Esophagus squamous epithelium (tissue), 5 donors: ENCODE results near the gene C11orf65. TPM values are rescaled to one million over a fixed set of nuclear protein-coding genes. Genes with fewer than 3 reads are reported as not detected.
A peak's percentile ranks its signal among the peaks of the same experiment; 100 is the strongest.

Experiments
- DNase-seq: peaks from one replicate; lab custom pipeline; 2025; lab: John Stamatoyannopoulos, UW
- H3K27ac ChIP-seq, 4 donors: fragments of 200-600 bp; sonication (generic); one replicate each; pipeline ENCODE4 v1.5.1; 2016 to 2019; ENCODE audit warnings: mild to moderate bottlenecking in 1 of 4
- H3K27me3 ChIP-seq, 4 donors: fragments of 200-600 bp; sonication (generic); 1 replicate in 3 of 4; 2 replicates in 1 of 4; pipeline versions ENCODE4 v1.5.1 to v1.6.0; 2017 to 2021; ENCODE audit warnings: antibody characterized with exemption in 1 of 4
- H3K36me3 ChIP-seq, 3 donors: fragments of 200-600 bp; sonication (generic); one replicate each; pipeline ENCODE4 v1.5.1; 2016 to 2019
- H3K4me1 ChIP-seq, 3 donors: fragments of 200-600 bp; sonication (generic); one replicate each; pipeline ENCODE4 v1.5.1; 2017 to 2019
- H3K4me3 ChIP-seq, 4 donors: fragments of 200-600 bp; sonication (generic); 1 replicate in 3 of 4; 2 replicates in 1 of 4; pipeline ENCODE4 v1.5.1; 2016 to 2019; ENCODE audit warnings: mild to moderate bottlenecking in 2 of 4, moderate library complexity in 1 of 4
- H3K9me3 ChIP-seq, 3 donors: fragments of 200-600 bp; sonication (generic); one replicate each; pipeline ENCODE4 v1.5.1; 2016 to 2019
- POLR2A ChIP-seq, 4 donors: fragments of 450-650 bp; IDR thresholded peaks; one replicate each; pipeline ENCODE4 v1.6.1; 2017; ENCODE audit warnings: antibody characterized with exemption in 4 of 4, mild to moderate bottlenecking in 4 of 4, moderate library complexity in 3 of 4
- WGBS, 2 donors: methylation state at CpG; one replicate each; pipeline ENCODE4 v1.1.5; 2018; 5-methylcytosine and 5-hydroxymethylcytosine counted together
- intact Hi-C: fragments of 100-400 bp; cut with DNase I; formaldehyde crosslinking; loops from one replicate; pipeline ENCODE4 v1.15.0; 2022
- total RNA-seq, 4 donors: library from RNA; depleted of rRNA; stranded (reverse); fragments of >200 nt; gene quantifications; one replicate each; pipeline ENCODE4 v1.1.0, GENCODE V29; 2016
- TF ChIP-seq, protein P1 (sequence below), 6 experiments: fragments of 450-650 bp in 4 of 6; fragments of 200-600 bp in 2 of 6; sonication (generic) in 2 of 6; IDR thresholded peaks; one replicate each; pipeline ENCODE4 v1.5.1; 2016 to 2019; ENCODE audit warnings: antibody characterized with exemption in 6 of 6, mild to moderate bottlenecking in 4 of 6, moderate library complexity in 4 of 6
- donor health status: DM: yes; HTN: yes; CAD: no.

C11orf65 gene
- total RNA-seq, 4 donors from 2014 or later = 0.09 to 2.7 (median 0.95) TPM; not detected in 1

DNA sequence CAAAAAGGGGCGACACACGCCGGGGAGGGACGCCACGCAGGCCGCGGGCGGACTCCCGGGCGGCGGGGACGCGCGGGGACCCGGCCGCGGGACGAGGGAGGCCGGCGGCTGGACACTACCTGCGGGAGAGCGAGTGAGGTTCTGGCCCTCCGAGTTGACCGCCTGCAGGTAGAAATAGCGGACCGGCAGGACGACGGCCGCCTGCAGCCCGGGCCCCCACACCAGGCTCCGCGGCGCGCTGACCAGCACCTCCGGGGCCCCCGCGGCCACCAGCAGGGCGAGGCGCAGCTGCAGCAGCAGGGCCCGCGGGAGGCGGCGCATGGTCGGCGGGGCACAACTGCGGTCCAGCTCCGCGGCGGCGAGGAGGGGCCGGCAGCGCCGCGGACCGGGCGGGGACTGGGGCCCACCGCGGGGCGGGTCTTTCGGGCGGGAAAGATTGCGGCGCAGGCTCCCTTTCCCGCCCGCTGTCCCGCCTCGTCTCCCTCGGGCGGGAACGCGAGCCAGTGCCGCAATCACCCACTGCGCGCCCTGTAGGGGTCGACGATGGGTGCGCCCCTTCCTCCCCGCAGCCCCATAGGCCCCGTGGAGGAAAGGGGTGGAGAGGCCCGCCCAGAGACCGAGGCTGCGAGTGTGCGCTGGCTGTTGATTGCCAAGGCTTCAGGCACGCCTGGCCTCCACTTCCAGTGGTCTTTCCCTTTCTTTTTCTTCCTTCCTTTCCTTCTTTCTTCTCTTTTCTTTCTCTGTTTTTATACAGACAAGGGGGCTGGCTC is 30.9 kb upstream of the C11orf65 start, which contains the start of gene POGLUT3:
POGLUT3 (minus strand) TSS at position 339 of the 770 bp plus-strand sequence; CDS start at position 321, 18 bp downstream.
- Histone ChIP-seq H3K9me3 (no peaks in the 10 kb centered on the region), H3K4me1 (peaks cover 36 to 80% (median 38%) of the 10 kb centered on the region in 3 donors), H3K36me3 (no peaks in the 10 kb centered on the region), H3K4me3 (peak within 1 kb of the TSS; percentile 67 to 82 (median 74)), H3K27ac (peak within 1 kb of the TSS; percentile 95 to 99 (median 98)), H3K27me3 (no peaks in the 10 kb centered on the region)
- intact Hi-C loops = no loop called here
- WGBS, 2 donors = 0 to 1% methylated on average over 1 to 10 of the region's 84 CpGs
- DNase-seq = no peak
- TF ChIP-seq, protein P1, sequence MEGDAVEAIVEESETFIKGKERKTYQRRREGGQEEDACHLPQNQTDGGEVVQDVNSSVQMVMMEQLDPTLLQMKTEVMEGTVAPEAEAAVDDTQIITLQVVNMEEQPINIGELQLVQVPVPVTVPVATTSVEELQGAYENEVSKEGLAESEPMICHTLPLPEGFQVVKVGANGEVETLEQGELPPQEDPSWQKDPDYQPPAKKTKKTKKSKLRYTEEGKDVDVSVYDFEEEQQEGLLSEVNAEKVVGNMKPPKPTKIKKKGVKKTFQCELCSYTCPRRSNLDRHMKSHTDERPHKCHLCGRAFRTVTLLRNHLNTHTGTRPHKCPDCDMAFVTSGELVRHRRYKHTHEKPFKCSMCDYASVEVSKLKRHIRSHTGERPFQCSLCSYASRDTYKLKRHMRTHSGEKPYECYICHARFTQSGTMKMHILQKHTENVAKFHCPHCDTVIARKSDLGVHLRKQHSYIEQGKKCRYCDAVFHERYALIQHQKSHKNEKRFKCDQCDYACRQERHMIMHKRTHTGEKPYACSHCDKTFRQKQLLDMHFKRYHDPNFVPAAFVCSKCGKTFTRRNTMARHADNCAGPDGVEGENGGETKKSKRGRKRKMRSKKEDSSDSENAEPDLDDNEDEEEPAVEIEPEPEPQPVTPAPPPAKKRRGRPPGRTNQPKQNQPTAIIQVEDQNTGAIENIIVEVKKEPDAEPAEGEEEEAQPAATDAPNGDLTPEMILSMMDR (IDR thresholded peaks at IDR 0.05) = peak in 1 of 6 experiments; percentile 13
- TF ChIP-seq POLR2A (IDR thresholded peaks at IDR 0.05) = peak in 1 of 4 donors; percentile 17

DNA sequence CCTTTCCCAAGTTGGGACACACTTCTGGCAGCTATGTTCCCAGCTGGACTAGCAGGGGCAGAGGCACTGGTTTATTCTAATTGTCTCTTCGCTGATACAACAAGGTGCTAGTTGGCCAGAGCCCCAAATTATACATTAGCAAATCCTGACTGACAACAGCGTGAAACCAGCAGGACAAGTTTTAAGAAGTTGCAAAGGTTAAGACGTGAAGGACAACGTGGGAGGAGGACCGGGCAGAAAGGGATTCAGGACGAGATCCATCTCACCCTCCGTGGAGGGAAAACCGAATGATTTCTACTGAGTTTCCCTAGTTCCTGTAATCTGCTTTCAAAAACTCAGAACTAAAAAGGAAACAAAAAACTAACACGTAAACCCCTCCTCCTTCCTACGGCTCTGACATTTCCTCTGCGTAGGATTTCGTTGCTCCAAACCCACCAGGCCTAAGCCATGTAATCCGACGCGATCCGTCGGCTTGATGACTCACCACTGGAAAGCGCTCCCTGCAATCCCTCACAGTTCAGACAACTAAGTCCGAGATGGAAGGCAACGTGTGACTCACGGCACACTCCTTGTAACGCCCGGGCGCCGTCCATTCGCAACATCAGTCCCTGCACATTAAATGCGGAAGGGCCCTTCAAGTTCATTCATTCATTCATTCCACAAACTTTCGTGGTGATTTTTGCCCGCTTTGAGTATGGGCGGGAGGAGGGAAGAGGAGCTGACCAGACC is 30.2 kb upstream of the C11orf65 start:
- Histone ChIP-seq H3K36me3 (no peaks in the 10 kb centered on the region), H3K9me3 (no peaks in the 10 kb centered on the region), H3K4me3 (peak overlapping the region; percentile 67 to 82 (median 74)), H3K27me3 (no peaks in the 10 kb centered on the region), H3K4me1 (peaks cover 36 to 80% (median 38%) of the 10 kb centered on the region in 3 donors), H3K27ac (peak overlapping the region; percentile 95 to 99 (median 98))
- TF ChIP-seq, protein P1 (IDR thresholded peaks at IDR 0.05) = no peak
- peak in 2 of 4 donors; percentile 57 to 73 for TF ChIP-seq POLR2A (IDR thresholded peaks at IDR 0.05)
- intact Hi-C loops = no loop called here
- peak; percentile 20 for DNase-seq
- WGBS, 2 donors = 0 to 1% methylated on average over 25 to 29 of the region's 30 CpGs

DNA sequence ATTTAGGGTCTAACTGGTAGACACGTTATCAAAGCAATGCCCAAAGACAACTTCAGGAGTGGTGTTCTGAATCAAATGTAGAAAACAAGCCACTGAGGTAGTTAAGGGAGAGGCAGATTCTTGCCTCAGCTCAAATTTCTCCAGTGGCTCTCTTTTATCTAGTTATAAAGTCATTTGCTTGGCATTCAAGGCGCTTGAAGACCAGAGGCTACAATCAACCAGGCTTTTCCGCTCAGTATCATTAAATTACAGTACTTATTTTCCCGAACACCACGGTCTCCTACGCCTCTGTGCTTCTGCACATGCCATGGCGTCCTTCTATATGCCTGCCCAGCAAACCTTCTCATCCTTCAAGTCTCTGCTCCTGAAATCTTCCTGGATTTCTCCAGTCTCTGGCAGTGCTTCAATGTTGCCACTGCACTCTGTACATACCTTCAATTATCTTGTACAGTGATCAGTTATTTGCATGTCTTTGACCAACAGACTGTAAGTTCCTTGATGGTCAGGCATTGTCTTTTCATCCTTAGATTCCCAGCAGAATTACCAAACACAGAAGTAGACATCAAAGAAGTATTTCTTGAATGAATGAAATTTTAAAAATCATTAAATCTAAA is 29.4 kb upstream of the C11orf65 start:
- H3K9me3 ChIP-seq = no peaks in the 10 kb centered on the region
- TF ChIP-seq POLR2A (IDR thresholded peaks at IDR 0.05) = no peak
- TF ChIP-seq, protein P1 (IDR thresholded peaks at IDR 0.05) = no peak
- H3K27me3 ChIP-seq = no peaks in the 10 kb centered on the region
- intact Hi-C loops = no loop called here
- H3K36me3 ChIP-seq = no peaks in the 10 kb centered on the region
- 71 to 83% methylated on average over 7 of the region's 7 CpGs for WGBS, 2 donors
- H3K27ac ChIP-seq = peak overlapping the region; percentile 95 to 99 (median 98)
- H3K4me3 ChIP-seq = peak overlapping the region; percentile 67 to 82 (median 74)
- no peak for DNase-seq
- peaks cover 36 to 75% (median 38%) of the 10 kb centered on the region in 3 donors for H3K4me1 ChIP-seq

DNA sequence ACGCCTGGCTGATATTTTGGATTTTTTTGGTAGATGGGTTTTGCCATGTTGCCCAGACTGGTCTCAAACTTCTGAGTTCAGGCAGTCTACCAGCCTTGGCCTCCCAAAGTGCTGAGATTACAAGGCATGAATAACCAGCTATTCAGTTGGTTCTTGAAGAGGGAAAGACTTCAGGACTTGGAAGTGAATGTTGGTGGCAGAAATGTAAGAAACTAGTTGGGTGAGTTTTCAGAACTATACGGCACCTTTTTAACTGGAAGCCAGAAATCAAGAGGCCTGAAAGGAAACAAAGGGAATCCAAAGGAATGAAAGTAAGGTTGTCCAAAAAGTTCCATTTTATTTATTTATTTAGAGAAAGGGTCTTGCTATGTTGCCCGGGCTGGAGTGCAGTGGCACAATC is 28.0 kb upstream of the C11orf65 start:
- TF ChIP-seq, protein P1 (IDR thresholded peaks at IDR 0.05) = no peak
- TF ChIP-seq POLR2A (IDR thresholded peaks at IDR 0.05) = no peak
- no peaks in the 10 kb centered on the region for H3K27me3 ChIP-seq
- H3K4me1 ChIP-seq = peaks cover 30 to 61% (median 30%) of the 10 kb centered on the region in 3 donors
- H3K36me3 ChIP-seq = peaks cover 0 to 6% (median 0%) of the 10 kb centered on the region in 3 donors
- H3K9me3 ChIP-seq = no peaks in the 10 kb centered on the region
- WGBS, 2 donors = 61 to 67% methylated on average over 3 of the region's 3 CpGs
- no peak overlapping the region for H3K4me3 ChIP-seq
- peak overlapping the region in 3 of 4 donors; percentile 47 to 99 (median 95) for H3K27ac ChIP-seq
- no peak for DNase-seq
- intact Hi-C loops = no loop called here
